SKM-1 treated with dmso at 0.1 percent for 144 hours (cell line): ENCODE measurements around the gene SRM.
"Not testable (repeated sequence)": the region's sequence is repeated elsewhere in the genome, so short reads cannot be mapped to it uniquely, and the experiment has no call there.

Source experiments
- DNase-seq: peaks from one replicate; lab custom pipeline; 2025; ENCODE audit not compliant: unreplicated experiment; lab: John Stamatoyannopoulos, UW

Gene SRM

GRCh38 chr1:11059968-11060830, at the start of gene SRM:
TSS of gene SRM (minus strand) at chr1:11060018. CDS start at chr1:11059943, 75 bp downstream.
- DNase-seq, result peak; percentile 86

- no peak for DNase-seq
These were observed 49.4 kb upstream of the SRM start for GRCh38 chr1:11109047-11109760.

DNA sequence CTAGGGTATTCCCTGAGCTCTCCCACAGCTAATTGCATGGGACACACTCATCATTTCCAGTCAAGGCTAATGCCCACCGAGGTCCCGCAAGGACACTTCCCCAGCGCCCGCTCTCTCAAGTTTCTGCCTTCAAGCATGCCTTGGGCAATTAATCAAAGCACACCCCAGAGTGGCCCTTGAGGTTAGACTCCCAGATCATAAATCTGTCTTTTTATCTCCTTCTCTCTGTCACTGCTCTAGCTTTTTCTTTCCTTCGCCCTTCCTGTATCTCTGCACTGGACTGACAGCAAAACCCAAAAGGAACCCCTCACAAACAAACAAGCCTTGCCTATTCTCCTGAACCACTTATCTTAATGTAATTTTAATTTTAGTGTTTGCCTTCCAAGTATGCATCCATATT, 47.8 kb upstream of the SRM start:
- DNase-seq, result no peak

DNA sequence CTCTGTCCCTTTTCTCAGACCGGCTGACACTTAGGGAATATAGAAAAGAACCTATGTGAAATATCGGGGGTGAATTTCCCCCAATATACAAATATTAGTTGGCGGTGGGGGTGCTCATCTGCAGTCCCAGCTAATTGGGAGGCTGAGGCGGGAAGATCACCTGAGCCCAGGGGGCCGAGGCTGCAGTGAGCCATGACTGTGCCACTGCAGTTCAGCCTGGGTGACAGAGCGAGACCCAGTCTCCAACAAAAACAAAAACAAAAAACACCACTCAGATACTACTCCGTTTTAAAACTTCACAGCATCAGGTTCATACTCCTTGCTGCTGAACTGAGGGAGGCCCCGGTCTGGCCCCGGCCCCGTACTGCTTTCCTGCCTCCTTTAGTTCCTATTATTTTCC, 45.8 kb upstream of the SRM start:
- DNase-seq, result no peak

GRCh38 chr1:11101347-11101746, 41.5 kb upstream of the SRM start:
- DNase-seq, result no peak

DNA sequence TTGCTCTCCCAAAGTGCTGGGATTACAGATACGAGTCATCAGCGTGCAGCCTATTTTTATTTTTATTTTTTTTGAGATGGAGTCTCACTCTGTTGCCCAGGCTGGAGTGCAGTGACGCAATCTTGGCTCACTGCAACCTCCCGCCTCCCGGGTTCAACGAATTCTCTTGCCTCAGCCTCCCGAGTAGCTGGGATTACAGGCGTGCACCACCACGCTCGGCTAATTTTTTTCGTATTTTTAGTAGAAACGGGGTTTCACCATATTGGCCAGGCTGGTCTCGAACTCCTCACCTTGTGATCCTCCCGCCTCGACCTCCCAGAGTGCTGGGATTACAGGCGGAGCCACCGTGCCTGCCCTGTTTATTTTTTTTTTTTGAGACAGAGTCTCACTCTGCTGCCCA, 41.0 kb upstream of the SRM start:
- DNase-seq, result not testable (repeated sequence)

- DNase-seq, result no peak
These were observed 40.3 kb upstream of the SRM start for GRCh38 chr1:11100149-11100493.

DNA sequence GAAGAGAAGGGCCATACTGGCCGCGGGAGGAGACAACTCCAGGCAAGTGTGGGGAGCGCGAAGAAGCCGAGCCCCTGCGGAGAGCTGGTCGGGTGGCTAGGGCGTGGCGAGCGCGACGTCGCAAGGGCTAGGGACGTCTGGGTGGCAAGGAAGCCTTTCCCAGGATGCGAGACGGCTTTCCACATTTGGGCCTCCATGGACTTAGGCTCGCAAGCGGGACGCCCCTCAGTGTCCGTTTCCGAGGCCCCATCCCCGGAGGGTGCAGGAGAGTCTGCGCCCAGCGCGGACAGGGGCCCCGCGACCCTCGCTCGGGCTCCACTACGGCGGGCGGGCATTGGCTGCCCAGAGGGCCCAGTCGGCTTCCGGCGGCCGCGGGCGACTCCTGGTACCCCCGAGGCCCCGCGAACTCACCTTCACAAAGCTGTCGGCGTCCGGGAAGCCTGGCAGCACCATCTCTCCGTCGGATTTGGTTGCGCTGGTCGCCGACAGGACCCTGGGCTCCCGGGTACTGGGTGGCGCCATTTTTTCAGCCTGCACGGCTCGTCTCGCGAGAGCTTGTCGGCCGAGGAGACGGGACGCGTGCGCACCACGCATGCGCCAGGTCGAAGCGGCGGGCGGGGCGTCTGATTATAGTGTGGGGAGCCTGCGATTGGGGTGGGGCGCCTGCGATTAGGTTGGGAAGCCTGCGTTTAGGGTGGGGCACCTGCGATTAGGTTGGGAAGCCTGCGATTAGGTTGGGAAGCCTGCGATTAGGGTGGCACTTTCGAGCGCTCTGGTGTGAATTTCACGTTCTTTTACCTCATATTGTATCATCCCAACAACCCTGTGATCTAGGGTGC, 39.7 kb upstream of the SRM start, which contains the start of gene EXOSC10:
Gene EXOSC10, minus strand, starts transcription at position 560 of the 839 bp plus-strand sequence. Its CDS starts 38 bp downstream, at position 522.
- peak; percentile 86 for DNase-seq

GRCh38 chr1:11098931-11099309, 39.1 kb upstream of the SRM start:
- DNase-seq, result no peak

DNA sequence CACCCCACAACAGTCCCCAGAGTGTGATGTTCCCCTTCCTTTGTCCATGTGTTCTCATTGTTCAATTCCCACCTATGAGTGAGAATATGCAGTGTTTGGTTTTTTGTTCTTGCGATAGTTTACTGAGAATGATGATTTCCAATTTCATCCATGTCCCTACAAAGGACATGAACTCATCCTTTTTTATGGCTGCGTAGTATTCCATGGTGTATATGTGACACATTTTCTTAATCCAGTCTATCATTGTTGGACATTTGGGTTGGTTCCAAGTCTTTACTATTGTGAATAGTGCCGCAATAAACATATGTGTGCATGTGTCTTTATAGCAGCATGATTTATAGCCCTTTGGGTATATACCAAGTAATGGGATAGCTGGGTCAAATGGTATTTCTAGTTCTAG, 24.0 kb upstream of the SRM start:
- DNase-seq, result not testable (repeated sequence)

DNA sequence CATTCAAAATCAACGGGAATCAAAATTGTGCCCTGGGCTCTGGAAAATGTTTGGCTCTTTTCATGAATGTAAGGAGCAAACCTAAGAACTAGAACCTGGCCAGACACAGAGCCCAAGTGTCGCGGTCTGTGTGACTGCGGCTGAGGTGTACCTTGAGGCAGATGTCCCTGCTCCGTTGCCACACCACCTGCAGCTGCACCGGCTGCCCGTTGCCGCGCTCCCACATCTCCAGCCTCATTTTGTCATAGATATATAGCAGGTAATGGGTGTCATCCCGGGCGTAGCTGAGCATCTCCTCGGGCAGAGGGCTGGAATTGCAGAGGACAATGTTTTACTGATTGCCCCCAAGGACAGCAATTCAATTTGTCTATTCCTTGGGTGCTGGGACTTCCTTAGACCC, 21.1 kb upstream of the SRM start:
- no peak for DNase-seq

DNA sequence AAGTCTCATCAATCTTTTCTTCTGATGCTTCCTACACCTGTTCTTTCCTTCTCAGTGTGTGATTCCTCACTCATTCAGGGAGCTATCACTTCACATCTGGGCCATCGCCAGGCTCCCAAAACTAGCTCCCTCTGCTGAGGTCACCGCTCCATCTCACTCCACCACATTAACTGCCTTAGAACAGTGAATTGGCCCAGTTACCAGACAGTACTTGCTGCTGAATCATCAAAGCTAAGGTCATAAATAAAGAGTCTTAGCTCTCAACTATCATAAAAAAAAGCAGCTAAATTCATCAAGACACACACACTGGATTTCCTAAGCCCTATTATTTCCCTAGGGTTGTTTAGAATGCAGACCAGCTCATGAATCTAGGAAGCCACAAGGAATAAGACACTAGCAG, 18.8 kb upstream of the SRM start:
- DNase-seq, result no peak

DNA sequence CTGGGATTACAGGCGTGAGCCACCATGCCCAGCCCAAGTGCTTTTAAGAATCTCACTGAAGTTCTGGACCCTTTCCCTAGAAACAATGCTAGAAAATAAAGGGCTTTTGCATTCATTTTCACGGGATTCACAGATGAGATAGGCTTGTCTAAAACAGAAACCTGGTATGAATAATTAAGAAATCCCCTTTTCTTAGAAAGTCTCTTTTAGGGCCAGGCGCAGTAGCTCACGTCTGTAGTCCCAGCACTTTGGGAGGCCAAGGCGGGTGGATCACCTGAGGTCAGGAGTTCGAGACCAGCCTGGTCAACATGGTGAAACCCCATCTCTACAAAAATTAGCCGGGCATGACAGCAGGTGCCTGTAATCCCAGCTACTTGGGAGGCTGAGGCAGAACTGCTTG, 13.6 kb upstream of the SRM start:
- DNase-seq, result not testable (repeated sequence)

GRCh38 chr1:11072216-11072917, 12.5 kb upstream of the SRM start:
- DNase-seq, result no peak

GRCh38 chr1:11071463-11072215, 11.8 kb upstream of the SRM start:
- no peak for DNase-seq

DNA sequence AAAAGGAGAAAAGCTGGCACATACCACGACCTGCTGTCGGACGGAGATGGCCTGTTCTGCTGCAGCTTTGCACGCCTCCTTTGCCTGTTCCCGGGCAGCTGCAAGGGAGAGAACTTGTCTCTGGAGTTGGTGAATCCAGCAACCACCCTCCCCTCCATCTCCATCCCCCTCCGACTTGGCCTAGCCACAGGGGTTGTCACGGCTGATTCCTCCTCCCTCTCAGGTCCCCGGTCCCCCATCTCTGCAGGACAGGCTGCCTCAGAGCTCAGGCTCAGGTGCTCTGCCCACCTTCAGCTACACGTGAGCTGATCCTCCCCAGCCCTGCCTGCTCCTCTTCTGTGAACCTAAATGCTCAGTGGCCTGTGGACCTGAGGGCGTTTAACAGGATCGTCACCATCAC, 11.1 kb upstream of the SRM start:
- DNase-seq, result no peak

DNA sequence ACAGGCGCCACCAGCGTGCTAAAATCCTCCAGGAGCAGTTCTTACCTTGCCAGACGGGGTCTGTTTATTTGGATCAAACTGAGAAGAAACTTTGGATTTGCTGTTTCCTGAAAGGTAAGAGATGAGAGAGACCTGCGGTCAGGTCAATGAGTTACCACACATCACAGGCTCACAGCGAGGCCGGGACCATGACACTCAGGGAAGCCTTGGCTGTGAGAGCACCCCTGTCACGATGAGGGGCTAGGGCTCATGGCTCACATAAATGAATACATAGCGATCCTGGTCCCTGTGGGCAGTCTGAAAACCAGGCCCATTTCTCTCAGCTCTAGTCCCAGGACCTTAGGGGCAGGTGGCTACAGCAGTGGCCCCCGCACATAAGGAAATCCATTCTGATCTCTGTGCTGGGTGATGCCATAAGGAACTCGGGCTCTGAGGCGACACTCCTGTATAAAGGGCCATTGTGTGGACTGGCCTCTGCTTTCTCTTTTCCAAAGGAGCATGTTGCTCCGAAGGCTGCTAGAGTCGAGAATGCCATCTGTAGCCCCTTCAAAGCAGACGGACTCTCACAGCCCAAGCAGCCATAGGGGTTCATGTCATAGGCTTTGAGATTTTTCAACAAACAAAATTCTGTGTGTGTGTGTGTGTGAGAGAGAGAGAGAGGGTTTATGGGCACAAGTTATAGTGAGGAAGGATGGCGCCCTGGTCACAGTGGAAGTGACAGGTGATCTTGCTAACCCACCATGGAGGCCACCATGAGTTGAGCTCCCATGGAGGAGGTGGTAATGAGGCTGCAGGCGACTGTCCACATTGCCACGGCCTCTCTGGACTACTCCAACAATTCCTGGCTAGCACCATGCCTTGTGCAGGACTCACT, 9.0 kb upstream of the SRM start:
- no peak for DNase-seq

GRCh38 chr1:11067716-11068599, 8.1 kb upstream of the SRM start:
- DNase-seq, result no peak
